Skeletal muscle tissue (tissue), 4 donors: ENCODE measurements around the gene IGIP. TPM values are rescaled to one million over a fixed set of nuclear protein-coding genes. Genes with fewer than 3 reads are reported as not detected.
"Not testable (repeated sequence)": the region's sequence is repeated elsewhere in the genome, so short reads cannot be mapped to it uniquely, and the experiment has no call there.

ENCODE experiments used
- H3K27ac ChIP-seq: one replicate; pipeline ENCODE4 v1.7.0; 2013; ENCODE audit warnings: mild to moderate bottlenecking, low read depth, low read length, inconsistent platforms
- H3K27me3 ChIP-seq, 3 donors: one replicate each; pipeline ENCODE4 v1.7.0; 2013; ENCODE audit warnings: low read length in 3 of 3; ENCODE audit not compliant: control insufficient read depth in 3 of 3, insufficient read depth in 3 of 3
- H3K36me3 ChIP-seq, 3 donors: one replicate each; pipeline ENCODE4 v1.7.0; 2013; ENCODE audit warnings: low read length in 3 of 3; ENCODE audit not compliant: control insufficient read depth in 3 of 3, insufficient read depth in 3 of 3
- H3K4me1 ChIP-seq, 3 donors: one replicate each; pipeline ENCODE4 v1.7.0; 2013; ENCODE audit warnings: low read length in 3 of 3, mild to moderate bottlenecking in 3 of 3; ENCODE audit not compliant: control insufficient read depth in 3 of 3, insufficient read depth in 3 of 3
- H3K4me3 ChIP-seq, 3 donors: one replicate each; pipeline ENCODE4 v1.7.0; 2013; ENCODE audit warnings: low read length in 3 of 3
- H3K9ac ChIP-seq, 3 donors: one replicate each; pipeline ENCODE4 v1.7.0; 2013; ENCODE audit warnings: low read length in 3 of 3, mild to moderate bottlenecking in 3 of 3, moderate library complexity in 2 of 3, low read depth in 1 of 3
- H3K9me3 ChIP-seq, 3 donors: one replicate each; pipeline ENCODE4 v1.7.0; 2013; ENCODE audit warnings: low read length in 3 of 3; ENCODE audit not compliant: control insufficient read depth in 3 of 3
- total RNA-seq: library from RNA; depleted of rRNA; stranded (reverse); fragments of >200 nt; gene quantifications from one replicate; pipeline ENCODE4 v1.2.3, GENCODE V29; 2014
- donor health status: Osteomylitis.

The IGIP gene
- total RNA-seq, 1 donor from 2014 or later = 5.7 TPM

- H3K27me3 ChIP-seq = no peaks in the 10 kb centered on the region
- H3K9ac ChIP-seq = peak overlapping the region in 1 of 3 donors; percentile 16
- H3K9me3 ChIP-seq = no peaks in the 10 kb centered on the region
- H3K4me3 ChIP-seq = no peak overlapping the region
- H3K4me1 ChIP-seq = peaks cover 14 to 18% (median 16%) of the 10 kb centered on the region in 3 donors
- H3K27ac ChIP-seq = no peak overlapping the region
- H3K36me3 ChIP-seq = no peaks in the 10 kb centered on the region
These were observed 24.5 kb downstream of the IGIP start for GRCh38 chr5:140150201-140150600.

- H3K4me1 ChIP-seq = peaks cover 4 to 15% (median 5%) of the 10 kb centered on the region in 3 donors
- H3K27ac ChIP-seq = no peak overlapping the region
- no peaks in the 10 kb centered on the region for H3K9me3 ChIP-seq
- H3K27me3 ChIP-seq = no peaks in the 10 kb centered on the region
- no peak overlapping the region for H3K9ac ChIP-seq
- H3K4me3 ChIP-seq = no peak overlapping the region
- H3K36me3 ChIP-seq = no peaks in the 10 kb centered on the region
These were observed 25.6 kb downstream of the IGIP start for GRCh38 chr5:140151144-140152021.

- Histone ChIP-seq H3K9ac (no peak overlapping the region), H3K4me3 (no peak overlapping the region), H3K9me3 (no peaks in the 10 kb centered on the region), H3K27me3 (no peaks in the 10 kb centered on the region), H3K4me1 (peaks cover 6 to 14% (median 10%) of the 10 kb centered on the region in 3 donors), H3K27ac (no peak overlapping the region), H3K36me3 (no peaks in the 10 kb centered on the region)
These were observed 26.6 kb downstream of the IGIP start for GRCh38 chr5:140152022-140152999.

GRCh38 chr5:140153255-140153654, 27.5 kb downstream of the IGIP start:
- Histone ChIP-seq H3K4me1 (peaks cover 6 to 17% (median 13%) of the 10 kb centered on the region in 3 donors), H3K9ac (no peak overlapping the region), H3K27me3 (no peaks in the 10 kb centered on the region), H3K27ac (no peak overlapping the region), H3K4me3 (no peak overlapping the region), H3K36me3 (no peaks in the 10 kb centered on the region), H3K9me3 (no peaks in the 10 kb centered on the region)

GRCh38 chr5:140153905-140154304, 28.2 kb downstream of the IGIP start:
- H3K4me1 ChIP-seq = peaks cover 6 to 17% (median 13%) of the 10 kb centered on the region in 3 donors
- no peaks in the 10 kb centered on the region for H3K27me3 ChIP-seq
- no peaks in the 10 kb centered on the region for H3K9me3 ChIP-seq
- no peaks in the 10 kb centered on the region for H3K36me3 ChIP-seq
- no peak overlapping the region for H3K4me3 ChIP-seq
- H3K27ac ChIP-seq = no peak overlapping the region
- H3K9ac ChIP-seq = no peak overlapping the region

- not testable (repeated sequence) for H3K27ac ChIP-seq, H3K9ac ChIP-seq, H3K36me3 ChIP-seq, H3K4me3 ChIP-seq, H3K27me3 ChIP-seq, H3K9me3 ChIP-seq
- H3K4me1 ChIP-seq = peaks cover 6 to 17% (median 13%) of the 10 kb centered on the region in 3 donors
These were observed 29.1 kb downstream of the IGIP start for GRCh38 chr5:140154710-140155381.

GRCh38 chr5:140157032-140157781, 31.5 kb downstream of the IGIP start:
- Histone ChIP-seq H3K4me3 (peak overlapping the region; percentile 52 to 69 (median 65)), H3K27me3 (no peaks in the 10 kb centered on the region), H3K27ac (peak overlapping the region; percentile 30), H3K9ac (peak overlapping the region; percentile 57 to 74 (median 67)), H3K36me3 (no peaks in the 10 kb centered on the region), H3K4me1 (peaks cover 6 to 17% (median 13%) of the 10 kb centered on the region in 3 donors), H3K9me3 (no peaks in the 10 kb centered on the region)

GRCh38 chr5:140159014-140159927, 33.5 kb downstream of the IGIP start:
- Histone ChIP-seq H3K36me3 (no peaks in the 10 kb centered on the region), H3K27ac (no peak overlapping the region), H3K9me3 (no peaks in the 10 kb centered on the region), H3K9ac (no peak overlapping the region), H3K4me1 (peaks cover 4 to 11% (median 9%) of the 10 kb centered on the region in 3 donors), H3K4me3 (no peak overlapping the region), H3K27me3 (no peaks in the 10 kb centered on the region)
